K562 (cell line): ENCODE data around the gene WDR90. TPM values are rescaled to one million over a fixed set of nuclear protein-coding genes. Genes with fewer than 3 reads are reported as not detected.

Experiments used
- ATAC-seq: fragments of 200-7000 bp; cut with Tn5 transposase; 3 replicates; pipeline ENCODE4 v1.9.1; 2020; ENCODE audit warnings: moderate library complexity
- BruUV-seq: library from RNA; stranded (reverse); fragments of 400-500 nt; replicated peaks from 2 replicates; lab custom pipeline; 2021; lab: Mats Ljungman, UMichigan
- CTCF ChIA-PET: fragments of 300-600 bp; formaldehyde crosslinking; extraction: SDS; loops from one replicate; lab custom pipeline; 2021; ENCODE audit warnings: low intra/inter-chr PET ratio; lab: Yijun Ruan, JAX
- POLR2A ChIA-PET: fragments of 300-600, 350-650 bp; sonication (Branson Sonifier 250); formaldehyde crosslinking; extraction: SDS; loops from one replicate; lab custom pipeline; 2021; ENCODE audit warnings: antibody characterized with exemption, inconsistent platforms; lab: Yijun Ruan, JAX
- DNase-seq, 4 experiments: peaks; one replicate each; pipeline versions ENCODE4 v3.0.0 to v3.0.0-alpha.2; 2011 to 2018; ENCODE audit warnings: low spot score in 3 of 4, mixed read lengths in 3 of 4; ENCODE audit errors: extremely low read depth in 1 of 4
- FAIRE-seq: peaks from 2 replicates; lab custom pipeline; 2011; peaks lifted over from hg19 to GRCh38; lab: Jason Lieb, UNC
- H2AFZ ChIP-seq: 2 replicates; pipeline ENCODE4 v1.6.0; 2011; ENCODE audit warnings: low read depth, low read length, control low read depth, inconsistent platforms
- H3K27ac ChIP-seq: fragments of 200-600 bp; 3 replicates; pipeline ENCODE4 v1.8.0; 2011; ENCODE audit warnings: low read depth, mild to moderate bottlenecking, control low read depth, inconsistent platforms, low read length, moderate library complexity, mixed read lengths; ENCODE audit errors: extremely low read depth
- H3K27me3 ChIP-seq, 2 experiments: fragments of 300-600 bp in 1 of 2; 2 replicates in 1 of 2; 3 replicates in 1 of 2; pipeline versions ENCODE4 v1.6.0 to v1.8.0; 2011; ENCODE audit warnings: inconsistent platforms in 2 of 2, low read length in 2 of 2, mild to moderate bottlenecking in 1 of 2, mixed read lengths in 1 of 2, moderate library complexity in 1 of 2; ENCODE audit not compliant: control insufficient read depth in 2 of 2, insufficient read depth in 2 of 2
- H3K36me3 ChIP-seq: fragments of 300-600 bp; 3 replicates; pipeline ENCODE4 v1.8.0; 2011; ENCODE audit warnings: mild to moderate bottlenecking, low read length, inconsistent platforms; ENCODE audit not compliant: control insufficient read depth, insufficient read depth
- H3K4me1 ChIP-seq, 2 experiments: fragments of 200-600 bp in 1 of 2; replicated peaks in 1 of 2; 2 replicates in 1 of 2; 3 replicates in 1 of 2; pipeline versions ENCODE4 v1.5.1 to v1.8.0; 2011; ENCODE audit warnings: inconsistent platforms in 2 of 2, low read length in 2 of 2, mild to moderate bottlenecking in 1 of 2, mixed read lengths in 1 of 2, moderate library complexity in 1 of 2; ENCODE audit not compliant: control insufficient read depth in 2 of 2, insufficient read depth in 2 of 2
- H3K4me2 ChIP-seq: 2 replicates; pipeline ENCODE4 v1.6.1; 2011; ENCODE audit warnings: low read length, control low read depth, inconsistent platforms, mixed read lengths; ENCODE audit not compliant: insufficient read depth
- H3K4me3 ChIP-seq: fragments of 200-600 bp; sonication (generic), shearing (Covaris generic); 2 replicates; pipeline ENCODE4 v1.5.1; 2016; ENCODE audit warnings: control low read depth, inconsistent platforms
- H3K79me2 ChIP-seq: fragments of 200-600 bp; 3 replicates; pipeline ENCODE4 v1.8.0; 2011; ENCODE audit warnings: low read length, inconsistent platforms; ENCODE audit not compliant: control insufficient read depth, insufficient read depth
- H3K9ac ChIP-seq, 2 experiments: 2 replicates each; pipeline versions ENCODE4 v1.6.0 to v1.6.1; 2011; ENCODE audit warnings: low read depth in 2 of 2, low read length in 2 of 2, control low read depth in 1 of 2, inconsistent platforms in 1 of 2, mild to moderate bottlenecking in 1 of 2, mixed read lengths in 1 of 2; ENCODE audit not compliant: insufficient read depth in 1 of 2
- H3K9me1 ChIP-seq: one replicate; pipeline ENCODE4 v1.6.0; 2011; ENCODE audit warnings: inconsistent platforms, mild to moderate bottlenecking, low read length, moderate library complexity; ENCODE audit not compliant: control insufficient read depth, insufficient read depth
- H3K9me3 ChIP-seq: replicated peaks from 2 replicates; pipeline ENCODE4 v1.5.1; 2011; ENCODE audit warnings: low read depth, low read length, inconsistent platforms; ENCODE audit not compliant: control insufficient read depth, insufficient read depth
- H4K20me1 ChIP-seq: replicated peaks from 2 replicates; pipeline ENCODE4 v1.6.1; 2011; ENCODE audit warnings: low read length, inconsistent platforms, mixed read lengths; ENCODE audit not compliant: control insufficient read depth, insufficient read depth
- CHD1 ChIP-seq: fragments of 200-600 bp; sonication (generic); IDR thresholded peaks from one replicate; pipeline ENCODE4 v1.6.1; 2012; ENCODE audit warnings: mild to moderate bottlenecking, moderate library complexity, low read length, inconsistent platforms
- GATAD2A ChIP-seq: fragments of 450-650 bp; IDR thresholded peaks from 2 replicates; pipeline ENCODE4 v1.6.1; 2017
- HMG20A ChIP-seq: fragments of 450-650 bp; formaldehyde crosslinking; conservative IDR thresholded peaks from 2 replicates; pipeline ENCODE4 v1.4.0; 2020; ENCODE audit warnings: mild to moderate bottlenecking, mixed read lengths
- KAT7 ChIP-seq: sonication (generic); formaldehyde crosslinking; IDR thresholded peaks from 2 replicates; pipeline ENCODE4 v1.8.0; 2022; ENCODE audit warnings: missing genetic modification reagents, mild to moderate bottlenecking, borderline replicate concordance
- MIER1 ChIP-seq: fragments of 450-650 bp; IDR thresholded peaks from 2 replicates; pipeline ENCODE4 v1.6.1; 2016; ENCODE audit warnings: antibody characterized with exemption, mild to moderate bottlenecking, low read depth
- NR2F6 ChIP-seq: fragments of 450-650 bp; formaldehyde crosslinking; IDR thresholded peaks from 2 replicates; pipeline ENCODE4 v1.4.0; 2020; ENCODE audit warnings: mild to moderate bottlenecking
- POLR2AphosphoS2 ChIP-seq: IDR thresholded peaks from 2 replicates; pipeline ENCODE4 v1.6.1; 2012; ENCODE audit warnings: low read length, improper control_type of control experiment
- PYGO2 ChIP-seq: fragments of 450-650 bp; IDR thresholded peaks from 2 replicates; pipeline ENCODE4 v1.6.1; 2016; ENCODE audit warnings: mild to moderate bottlenecking, missing genetic modification characterization, moderate library complexity, missing compliant biosample characterization
- SIRT6 ChIP-seq: IDR thresholded peaks from one replicate; pipeline ENCODE4 v1.6.1; 2012; ENCODE audit warnings: low read depth, mild to moderate bottlenecking, control low read depth, inconsistent platforms, low read length, moderate library complexity
- SP2 ChIP-seq: IDR thresholded peaks from 2 replicates; pipeline ENCODE4 v1.6.1; 2011; ENCODE audit warnings: mild to moderate bottlenecking, low read depth, low read length, moderate library complexity; ENCODE audit not compliant: poor library complexity, severe bottlenecking; ENCODE audit errors: extremely low read depth
- U2AF1 ChIP-seq: fragments of 200-400 bp; formaldehyde crosslinking; optimal IDR thresholded peaks from 2 replicates; pipeline ENCODE3; 2017; ENCODE audit warnings: mild to moderate bottlenecking, low read depth, low read length, moderate library complexity
- WGBS: fragments of 100-300 bp; shearing (Covaris generic); methylation state at CpG from one replicate; pipeline ENCODE4 v1.1.6; 2016; ENCODE audit warnings: low coverage, mixed read lengths; ENCODE audit not compliant: insufficient coverage; ENCODE audit errors: missing lambda C conversion rate; 5-methylcytosine and 5-hydroxymethylcytosine counted together
- in situ Hi-C: fragments of 300-500 bp; cut with MboI; formaldehyde crosslinking; loops from 4 replicates; pipeline ENCODE4 v1.15.0; 2018; ENCODE audit warnings: inconsistent platforms, mixed read lengths
- intact Hi-C: fragments of 100-400 bp; cut with micrococcal nuclease; formaldehyde crosslinking; loops from 2 replicates; pipeline ENCODE4 v1.14.2; 2022
- polyA plus RNA-seq, 8 experiments: library from polyadenylated mRNA; depleted of rRNA in 4 of 8; stranded (reverse) in 5 of 8; unstranded in 3 of 8; fragments of >200 nt; fragmentation: Nextera tagmentation in 2 of 8; fragmentation: Illumina TruSeq in 1 of 8; extraction: Ambion mirVana in 2 of 8; extraction: Trizol in 1 of 8; gene quantifications; 2 replicates each; pipeline versions ENCODE4 v1.2.1 to v1.2.3, GENCODE V29; 2011 to 2014; ENCODE audit warnings: inconsistent platforms in 1 of 8, missing spikeins in 1 of 8
- total RNA-seq, 7 experiments: library from RNA; depleted of rRNA in 6 of 7; stranded (reverse); fragments of >200 nt in 6 of 7; fragmentation: Illumina TruSeq in 2 of 7; extraction: Trizol in 2 of 7; gene quantifications; 2 replicates each; pipeline versions ENCODE4 v1.2.1 to v1.2.3, GENCODE V29; 2011 to 2021; ENCODE audit warnings: low replicate concordance in 1 of 7
- TF ChIP-seq, protein P1 (sequence below), 2 experiments: fragments of 450-650 bp; IDR thresholded peaks; 2 replicates each; pipeline ENCODE4 v1.6.1; 2018; ENCODE audit warnings: mild to moderate bottlenecking in 2 of 2, low read depth in 1 of 2; ENCODE audit not compliant: partially characterized antibody in 2 of 2

WDR90 gene
- total and polyA plus RNA-seq, 9 of the 15 experiments (the other 6 are each of a cell fraction or from before 2014, with no cell fraction given), result 0.44 to 12.6 (median 3.3) TPM

DNA sequence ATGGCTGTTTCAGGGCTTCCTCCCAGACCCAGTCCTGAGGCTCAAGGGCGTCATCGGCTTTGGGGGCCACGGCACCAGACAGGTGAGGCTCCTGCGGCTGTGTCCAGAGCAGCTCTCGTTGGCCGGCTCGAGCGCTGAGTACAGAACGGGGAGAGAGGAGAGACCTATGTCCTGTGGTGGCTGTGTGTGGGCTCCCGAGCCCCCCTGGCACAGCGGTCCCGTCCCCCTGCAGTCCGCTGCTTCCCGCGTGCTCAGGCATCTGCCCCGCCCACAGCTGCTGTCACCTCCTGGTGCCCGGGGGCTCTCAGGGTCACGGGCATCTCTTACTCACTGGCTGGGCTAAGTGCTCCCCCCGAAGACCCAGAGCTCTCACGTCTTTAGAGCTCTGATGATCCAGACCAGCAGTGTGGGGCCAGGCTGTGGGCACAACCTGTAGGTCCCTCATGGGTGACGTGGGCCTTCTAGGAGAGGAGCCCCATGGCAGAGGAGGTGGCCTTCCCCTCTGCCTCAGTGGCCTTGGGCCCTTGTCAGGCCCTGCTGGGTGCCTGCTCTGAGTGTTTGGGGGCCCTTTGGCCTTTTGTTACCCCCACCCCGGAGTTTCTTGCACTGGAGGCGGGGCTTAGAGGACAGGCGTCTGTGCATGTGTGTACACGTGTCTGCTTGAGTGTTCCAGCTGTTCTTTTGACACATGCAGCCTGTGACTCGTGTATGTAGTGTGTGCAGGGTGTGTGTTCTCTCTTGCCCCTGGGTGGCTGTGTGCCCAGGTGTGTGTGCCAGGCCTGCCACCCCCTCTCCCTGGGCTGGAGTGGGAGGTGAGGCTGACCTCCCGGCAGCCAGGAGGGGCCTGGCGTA is 3.5 kb downstream of the WDR90 start (continued):
- TF ChIP-seq U2AF1 (no peak), MIER1 (no peak), CHD1 (no peak), SP2 (no peak), KAT7 (no peak), SIRT6 (no peak), PYGO2 (tag) (no peak)

DNA sequence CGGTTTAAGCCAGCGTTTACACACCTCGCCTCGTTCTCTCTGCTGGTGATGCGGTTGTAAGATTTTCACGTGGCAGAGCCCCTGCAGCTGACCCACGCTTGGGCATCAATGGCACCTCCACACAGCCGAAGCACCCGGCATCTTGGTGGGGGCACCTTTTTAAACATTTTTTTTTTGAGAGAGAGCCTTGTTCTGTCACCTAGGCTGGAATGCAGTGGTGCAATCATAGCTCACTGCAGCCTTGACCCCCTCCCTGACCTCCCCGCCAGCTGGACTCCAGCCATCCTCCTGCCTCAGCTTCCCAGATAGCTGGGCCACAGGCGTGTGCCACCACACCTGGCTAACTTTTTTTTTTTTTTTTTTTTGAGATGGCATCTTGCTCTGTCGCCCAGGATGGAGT is 4.9 kb downstream of the WDR90 start:
- BruUV-seq, result no TSS peak
- Histone ChIP-seq H3K79me2 (no peaks in the 10 kb centered on the region), H3K9me1 (no peaks in the 10 kb centered on the region), H3K9me3 (no peaks in the 10 kb centered on the region), H2AFZ (no peak overlapping the region), H3K36me3 (no peaks in the 10 kb centered on the region), H3K4me2 (no peak overlapping the region), H3K27me3 (no peaks in the 10 kb centered on the region), H3K27ac (no peak overlapping the region), H3K4me1 (peaks cover 0 to 89% of the 10 kb centered on the region in 2 experiments; a peak in 2 of 5 replicates), H4K20me1 (no peaks in the 10 kb centered on the region), H3K4me3 (no peak overlapping the region), H3K9ac (peak overlapping the region in 1 of 2 experiments; percentile 17; a peak in 1 of 4 replicates)
- POLR2A ChIA-PET, result interaction anchor here (0.5 to 0.6 kb wide), 3 partner anchors 70 to 94 kb away, joined by 3 to 4 read pairs (median 3); no protein-coding TSS in a partner anchor
- TF ChIP-seq POLR2AphosphoS2 (no peak), HMG20A (CRISPR knock-in tag) (no peak), GATAD2A (no peak), NR2F6 (CRISPR knock-in tag) (no peak)
- TF ChIP-seq, protein P1, sequence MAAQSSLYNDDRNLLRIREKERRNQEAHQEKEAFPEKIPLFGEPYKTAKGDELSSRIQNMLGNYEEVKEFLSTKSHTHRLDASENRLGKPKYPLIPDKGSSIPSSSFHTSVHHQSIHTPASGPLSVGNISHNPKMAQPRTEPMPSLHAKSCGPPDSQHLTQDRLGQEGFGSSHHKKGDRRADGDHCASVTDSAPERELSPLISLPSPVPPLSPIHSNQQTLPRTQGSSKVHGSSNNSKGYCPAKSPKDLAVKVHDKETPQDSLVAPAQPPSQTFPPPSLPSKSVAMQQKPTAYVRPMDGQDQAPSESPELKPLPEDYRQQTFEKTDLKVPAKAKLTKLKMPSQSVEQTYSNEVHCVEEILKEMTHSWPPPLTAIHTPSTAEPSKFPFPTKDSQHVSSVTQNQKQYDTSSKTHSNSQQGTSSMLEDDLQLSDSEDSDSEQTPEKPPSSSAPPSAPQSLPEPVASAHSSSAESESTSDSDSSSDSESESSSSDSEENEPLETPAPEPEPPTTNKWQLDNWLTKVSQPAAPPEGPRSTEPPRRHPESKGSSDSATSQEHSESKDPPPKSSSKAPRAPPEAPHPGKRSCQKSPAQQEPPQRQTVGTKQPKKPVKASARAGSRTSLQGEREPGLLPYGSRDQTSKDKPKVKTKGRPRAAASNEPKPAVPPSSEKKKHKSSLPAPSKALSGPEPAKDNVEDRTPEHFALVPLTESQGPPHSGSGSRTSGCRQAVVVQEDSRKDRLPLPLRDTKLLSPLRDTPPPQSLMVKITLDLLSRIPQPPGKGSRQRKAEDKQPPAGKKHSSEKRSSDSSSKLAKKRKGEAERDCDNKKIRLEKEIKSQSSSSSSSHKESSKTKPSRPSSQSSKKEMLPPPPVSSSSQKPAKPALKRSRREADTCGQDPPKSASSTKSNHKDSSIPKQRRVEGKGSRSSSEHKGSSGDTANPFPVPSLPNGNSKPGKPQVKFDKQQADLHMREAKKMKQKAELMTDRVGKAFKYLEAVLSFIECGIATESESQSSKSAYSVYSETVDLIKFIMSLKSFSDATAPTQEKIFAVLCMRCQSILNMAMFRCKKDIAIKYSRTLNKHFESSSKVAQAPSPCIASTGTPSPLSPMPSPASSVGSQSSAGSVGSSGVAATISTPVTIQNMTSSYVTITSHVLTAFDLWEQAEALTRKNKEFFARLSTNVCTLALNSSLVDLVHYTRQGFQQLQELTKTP (IDR thresholded peaks at IDR 0.05; ENCODE audit: low read depth in 1 of 2, partially characterized antibody in 2 of 2), result no peak
- no peak for DNase-seq
- FAIRE-seq, result no peak
- CTCF ChIA-PET, result no interaction called here
- WGBS, result 56% methylated on average over 10 of the region's 12 CpGs
- ATAC-seq, result no peak
- in situ Hi-C loops, result no loop called here
- intact Hi-C loops, result no loop called here
